NT2/D1 (cell line): ENCODE measurements around the gene ALDH16A1.

Experiments
- YY1 ChIP-seq: IDR thresholded peaks from 2 replicates; pipeline ENCODE4 v1.6.1; 2011; ENCODE audit not compliant: insufficient read length, insufficient read depth
- ZNF274 ChIP-seq: IDR thresholded peaks from 2 replicates; pipeline ENCODE4 v1.6.1; 2011; ENCODE audit warnings: mild to moderate bottlenecking, low read depth, low read length

- TF ChIP-seq YY1 (no peak), ZNF274 (no peak)
Observed at GRCh38 chr19:49453013-49453756, at the start of gene ALDH16A1.
